Mesenchymal stem cell (in vitro differentiated cells and primary cell): Measurements from ENCODE around the gene BRINP1.

Experiments used
- DNase-seq: peaks from one replicate; pipeline ENCODE4 v3.0.0-alpha.2; 2013
- H2AFZ ChIP-seq: one replicate; pipeline ENCODE4 v1.6.1; 2013; ENCODE audit warnings: low read depth, mild to moderate bottlenecking, control low read depth, inconsistent platforms, low read length, moderate library complexity
- H2AK5ac ChIP-seq: 2 replicates; pipeline ENCODE4 v1.6.1; 2013; ENCODE audit warnings: low read length, moderate library complexity, mild to moderate bottlenecking, inconsistent platforms; ENCODE audit not compliant: severe bottlenecking
- H2BK120ac ChIP-seq: one replicate; pipeline ENCODE4 v1.6.1; 2013; ENCODE audit warnings: low read depth, mild to moderate bottlenecking, inconsistent platforms, low read length, moderate library complexity
- H2BK12ac ChIP-seq, 2 experiments: one replicate each; pipeline ENCODE4 v1.6.1; 2013; ENCODE audit warnings: inconsistent platforms in 2 of 2, low read length in 2 of 2, mild to moderate bottlenecking in 2 of 2, moderate library complexity in 2 of 2, control low read depth in 1 of 2
- H2BK15ac ChIP-seq: one replicate; pipeline ENCODE4 v1.6.1; 2013; ENCODE audit warnings: mild to moderate bottlenecking, low read depth, inconsistent platforms; ENCODE audit not compliant: poor library complexity, severe bottlenecking
- H2BK5ac ChIP-seq: 2 replicates; pipeline ENCODE4 v1.6.1; 2013; ENCODE audit warnings: low read depth, mild to moderate bottlenecking, low read length, control low read depth, inconsistent platforms; ENCODE audit not compliant: poor library complexity, severe bottlenecking
- H3K14ac ChIP-seq, 2 experiments: one replicate each; pipeline ENCODE4 v1.6.1; 2013; ENCODE audit warnings: inconsistent platforms in 2 of 2, low read length in 2 of 2, control low read depth in 1 of 2, mild to moderate bottlenecking in 1 of 2, moderate library complexity in 1 of 2
- H3K18ac ChIP-seq, 2 experiments: one replicate each; pipeline ENCODE4 v1.6.1; 2013; ENCODE audit warnings: inconsistent platforms in 2 of 2, low read length in 2 of 2, control low read depth in 1 of 2, low read depth in 1 of 2, mild to moderate bottlenecking in 1 of 2
- H3K23ac ChIP-seq, 2 experiments: one replicate each; pipeline ENCODE4 v1.6.1; 2013; ENCODE audit warnings: inconsistent platforms in 2 of 2, low read length in 2 of 2, mild to moderate bottlenecking in 2 of 2, moderate library complexity in 2 of 2, control low read depth in 1 of 2
- H3K27ac ChIP-seq: 2 replicates; pipeline ENCODE4 v1.5.1; 2013; ENCODE audit warnings: mild to moderate bottlenecking, moderate library complexity, low read length, control low read depth, inconsistent platforms; ENCODE audit not compliant: poor library complexity, severe bottlenecking
- H3K27me3 ChIP-seq, 2 experiments: 2 replicates each; pipeline versions ENCODE4 v1.6.1 to v1.7.0; 2013; ENCODE audit warnings: low read length in 2 of 2, mild to moderate bottlenecking in 2 of 2, moderate library complexity in 2 of 2, control low read depth in 1 of 2, inconsistent platforms in 1 of 2; ENCODE audit not compliant: control insufficient read depth in 1 of 2, insufficient read depth in 1 of 2
- H3K36me3 ChIP-seq, 2 experiments: 2 replicates each; pipeline versions ENCODE4 v1.6.1 to v1.7.0; 2013; ENCODE audit warnings: low read length in 2 of 2, control low read depth in 1 of 2, inconsistent platforms in 1 of 2, low read depth in 1 of 2, mild to moderate bottlenecking in 1 of 2; ENCODE audit not compliant: insufficient read depth in 2 of 2, control insufficient read depth in 1 of 2
- H3K4ac ChIP-seq, 2 experiments: one replicate each; pipeline ENCODE4 v1.6.1; 2013; ENCODE audit warnings: inconsistent platforms in 2 of 2, low read length in 2 of 2, mild to moderate bottlenecking in 2 of 2, moderate library complexity in 2 of 2, control low read depth in 1 of 2, low read depth in 1 of 2
- H3K4me1 ChIP-seq: 2 replicates; pipeline ENCODE4 v1.6.1; 2013; ENCODE audit warnings: low read depth, low read length, control low read depth; ENCODE audit not compliant: control insufficient read depth, insufficient read depth
- H3K4me2 ChIP-seq: 2 replicates; pipeline ENCODE4 v1.6.1; 2013; ENCODE audit warnings: low read length, mild to moderate bottlenecking, inconsistent platforms; ENCODE audit not compliant: poor library complexity, severe bottlenecking
- H3K4me3 ChIP-seq, 2 experiments: 2 replicates each; pipeline versions ENCODE4 v1.5.1 to v1.7.0; 2013; ENCODE audit warnings: low read length in 2 of 2, mild to moderate bottlenecking in 2 of 2, control low read depth in 1 of 2, low read depth in 1 of 2; ENCODE audit not compliant: insufficient read depth in 1 of 2
- H3K79me1 ChIP-seq: replicated peaks from 2 replicates; pipeline ENCODE4 v1.6.1; 2013; ENCODE audit warnings: mild to moderate bottlenecking, control low read depth, low read length, inconsistent platforms; ENCODE audit not compliant: poor library complexity, severe bottlenecking
- H3K9ac ChIP-seq: 2 replicates; pipeline ENCODE4 v1.7.0; 2013; ENCODE audit warnings: mild to moderate bottlenecking, low read length, moderate library complexity
- H3K9me3 ChIP-seq: 2 replicates; pipeline ENCODE4 v1.7.0; 2013; ENCODE audit warnings: mild to moderate bottlenecking, low read length; ENCODE audit not compliant: control insufficient read depth
- H4K8ac ChIP-seq: one replicate; pipeline ENCODE4 v1.6.1; 2013; ENCODE audit warnings: inconsistent platforms, mild to moderate bottlenecking, low read length, moderate library complexity
- H4K91ac ChIP-seq: one replicate; pipeline ENCODE4 v1.6.1; 2013; ENCODE audit warnings: mild to moderate bottlenecking, low read length, inconsistent platforms
- WGBS: methylation state at CpG from one replicate; pipeline ENCODE4 v1.1.7; 2013; ENCODE audit warnings: mixed read lengths; 5-methylcytosine and 5-hydroxymethylcytosine counted together

The BRINP1 gene

DNA sequence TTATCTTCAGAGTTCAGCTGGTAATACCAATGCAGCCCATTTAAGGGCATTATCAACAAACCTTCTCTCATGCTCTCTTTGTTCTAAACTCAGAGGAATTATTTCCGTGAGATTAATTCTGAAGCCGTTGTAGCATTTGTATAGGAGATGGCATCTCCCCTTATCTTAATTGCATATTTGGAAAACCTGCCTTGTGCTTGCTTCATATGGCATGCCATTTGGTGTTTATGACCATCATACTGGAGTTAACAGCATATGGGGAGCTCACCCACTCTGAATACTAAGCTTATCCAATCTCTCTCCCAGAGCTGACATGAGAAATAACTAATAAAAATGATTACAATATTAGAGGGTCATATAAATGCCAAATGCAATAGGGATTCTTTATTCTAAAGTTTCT lies 243.2 kb downstream of the BRINP1 start:
- H2AK5ac ChIP-seq, result no peak overlapping the region
- H4K8ac ChIP-seq, result no peak overlapping the region
- no CpG with 5 or more reads among the region's 2 CpGs for WGBS
- no peaks in the 10 kb centered on the region for H3K36me3 ChIP-seq
- H3K4me2 ChIP-seq, result no peak overlapping the region
- no peak overlapping the region for H2AFZ ChIP-seq
- DNase-seq, result no peak
- H2BK5ac ChIP-seq, result no peak overlapping the region
- H3K9me3 ChIP-seq, result no peaks in the 10 kb centered on the region
- H3K4ac ChIP-seq, result no peak overlapping the region
- H2BK12ac ChIP-seq, result no peak overlapping the region
- H3K4me3 ChIP-seq, result no peak overlapping the region
- no peaks in the 10 kb centered on the region for H3K4me1 ChIP-seq
- H3K27ac ChIP-seq, result no peak overlapping the region
- no peak overlapping the region for H3K18ac ChIP-seq
- H3K79me1 ChIP-seq, result no peaks in the 10 kb centered on the region
- no peak overlapping the region for H4K91ac ChIP-seq
- H2BK15ac ChIP-seq, result no peak overlapping the region
- no peak overlapping the region for H3K23ac ChIP-seq
- H3K9ac ChIP-seq, result no peak overlapping the region
- H3K14ac ChIP-seq, result no peak overlapping the region
- no peak overlapping the region for H2BK120ac ChIP-seq
- H3K27me3 ChIP-seq, result no peaks in the 10 kb centered on the region

DNA sequence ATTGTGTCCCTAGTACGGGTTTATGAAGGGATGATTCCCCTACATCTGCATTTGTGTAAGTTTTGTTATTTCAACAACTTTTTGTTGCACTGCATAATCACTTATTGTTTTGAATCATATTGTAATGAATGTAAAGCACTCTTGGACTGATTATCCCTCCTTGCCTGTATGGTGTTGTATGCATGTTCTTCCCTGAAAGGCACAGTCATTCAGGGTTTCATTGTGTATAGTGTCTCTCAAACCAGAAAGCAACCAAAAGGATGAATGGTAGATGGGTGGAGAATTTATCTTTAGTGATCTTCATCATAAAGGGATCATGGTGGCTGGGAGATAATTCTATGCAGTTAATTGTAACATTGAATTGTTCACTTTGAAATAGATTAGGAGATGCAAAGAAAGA lies 247.3 kb downstream of the BRINP1 start:
- Histone ChIP-seq H2AK5ac (no peak overlapping the region), H3K23ac (no peak overlapping the region), H3K27ac (no peak overlapping the region), H3K18ac (no peak overlapping the region), H4K8ac (no peak overlapping the region), H3K27me3 (no peaks in the 10 kb centered on the region), H3K36me3 (no peaks in the 10 kb centered on the region), H3K14ac (no peak overlapping the region), H3K4me3 (no peak overlapping the region), H3K9me3 (no peaks in the 10 kb centered on the region), H2BK15ac (no peak overlapping the region), H2BK5ac (no peak overlapping the region), H3K79me1 (no peaks in the 10 kb centered on the region), H3K4ac (no peak overlapping the region), H2AFZ (no peak overlapping the region), H3K9ac (no peak overlapping the region), H3K4me2 (no peak overlapping the region), H4K91ac (no peak overlapping the region), H3K4me1 (no peaks in the 10 kb centered on the region), H2BK12ac (no peak overlapping the region), H2BK120ac (no peak overlapping the region)
- DNase-seq, result no peak
- WGBS, result no CpG with 5 or more reads among the region's 1 CpG

DNA sequence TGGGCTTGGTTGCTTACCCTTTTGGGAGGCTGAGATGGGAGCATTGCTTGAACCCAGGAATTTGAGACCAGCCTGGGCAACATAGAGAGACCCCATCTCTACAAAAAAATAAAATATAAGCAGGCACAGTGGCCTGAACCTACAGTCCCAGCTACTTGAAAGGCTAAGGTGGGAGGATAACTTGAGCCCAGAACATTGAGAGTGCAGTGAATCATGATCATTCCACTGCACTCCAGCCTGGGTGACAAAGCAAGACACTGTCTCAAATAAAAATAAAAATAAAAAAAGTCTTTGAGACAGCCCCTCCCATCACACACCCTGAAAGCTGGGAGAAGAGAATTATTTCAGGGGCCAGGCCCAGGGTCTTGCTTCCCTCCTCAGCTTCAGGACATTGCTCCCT lies 251.8 kb downstream of the BRINP1 start:
- Histone ChIP-seq H3K9me3 (no peaks in the 10 kb centered on the region), H3K27me3 (peaks cover 0 to 3% of the 10 kb centered on the region in 2 experiments), H4K8ac (no peak overlapping the region), H2BK15ac (no peak overlapping the region), H3K4me3 (no peak overlapping the region), H3K4me1 (no peaks in the 10 kb centered on the region), H3K14ac (no peak overlapping the region), H3K4ac (no peak overlapping the region), H3K4me2 (no peak overlapping the region), H3K79me1 (no peaks in the 10 kb centered on the region), H3K36me3 (no peaks in the 10 kb centered on the region), H2BK5ac (no peak overlapping the region), H2AFZ (no peak overlapping the region), H3K27ac (no peak overlapping the region), H2BK12ac (no peak overlapping the region), H3K23ac (no peak overlapping the region), H2AK5ac (no peak overlapping the region), H2BK120ac (no peak overlapping the region), H3K18ac (no peak overlapping the region), H4K91ac (no peak overlapping the region), H3K9ac (no peak overlapping the region)
- DNase-seq, result no peak
